ENCODE measurements around the gene RAP1GAP.

Gene RAP1GAP

GRCh38 chr1:21648791-21649190, 20.4 kb downstream of the RAP1GAP start:
- Histone ChIP-seq H2AFZ (ENCODE audit: low read length) (no peak overlapping the region), H3K9me2 (replicated peaks; ENCODE audit: insufficient read depth, low read length) (no peaks in the 10 kb centered on the region), H3K4me1 (ENCODE audit: low read length) (no peaks in the 10 kb centered on the region), H4K20me1 (ENCODE audit: insufficient read depth, low read length) (no peaks in the 10 kb centered on the region), H3K4me3 (ENCODE audit: low read length) (no peak overlapping the region), H3K27ac (ENCODE audit: low read length) (no peak overlapping the region), H3K79me2 (ENCODE audit: low read length) (no peaks in the 10 kb centered on the region), H3K4me2 (ENCODE audit: low read depth, low read length) (no peak overlapping the region), H3K9ac (ENCODE audit: low read length) (no peak overlapping the region), H3F3A (ENCODE audit: insufficient read depth, low read length) (no peaks in the 10 kb centered on the region), H3K36me3 (replicated peaks; ENCODE audit: insufficient read depth, low read length) (no peaks in the 10 kb centered on the region), H3K27me3 (replicated peaks; ENCODE audit: insufficient read depth, low read length) (peaks cover 44% of the 10 kb centered on the region), H3K9me3 (replicated peaks; ENCODE audit: insufficient read depth, low read length) (no peaks in the 10 kb centered on the region)
- TF ChIP-seq CTCF (IDR thresholded peaks at IDR 0.05; ENCODE audit: low read length) = no peak
- TF ChIP-seq EZH2 (optimal IDR thresholded peaks at IDR 0.05; ENCODE audit: low read depth, low read length) = no peak
- DNase-seq = no peak

- no peak for DNase-seq
- Histone ChIP-seq H3F3A (ENCODE audit: insufficient read depth, low read length) (no peaks in the 10 kb centered on the region), H3K36me3 (replicated peaks; ENCODE audit: insufficient read depth, low read length) (no peaks in the 10 kb centered on the region), H3K27me3 (replicated peaks; ENCODE audit: insufficient read depth, low read length) (peaks cover 47% of the 10 kb centered on the region), H3K9ac (ENCODE audit: low read length) (no peak overlapping the region), H3K27ac (ENCODE audit: low read length) (no peak overlapping the region), H3K4me1 (ENCODE audit: low read length) (no peaks in the 10 kb centered on the region), H3K9me2 (replicated peaks; ENCODE audit: insufficient read depth, low read length) (no peaks in the 10 kb centered on the region), H3K4me3 (ENCODE audit: low read length) (no peak overlapping the region), H3K9me3 (replicated peaks; ENCODE audit: insufficient read depth, low read length) (no peaks in the 10 kb centered on the region), H3K4me2 (ENCODE audit: low read depth, low read length) (0 out of 2 replicates have a peak overlapping the region, but pooled peaks have one; percentile 26), H2AFZ (ENCODE audit: low read length) (no peak overlapping the region), H3K79me2 (ENCODE audit: low read length) (no peaks in the 10 kb centered on the region), H4K20me1 (ENCODE audit: insufficient read depth, low read length) (no peaks in the 10 kb centered on the region)
- TF ChIP-seq EZH2phosphoT487 (IDR thresholded peaks at IDR 0.05; ENCODE audit: low read length) = no peak
Measured at GRCh38 chr1:21648352-21648730, 20.8 kb downstream of the RAP1GAP start.

GRCh38 chr1:21647431-21648351, 21.5 kb downstream of the RAP1GAP start:
- Histone ChIP-seq H2AFZ (ENCODE audit: low read length) (no peak overlapping the region), H3K79me2 (ENCODE audit: low read length) (no peaks in the 10 kb centered on the region), H3K27ac (ENCODE audit: low read length) (no peak overlapping the region), H3K27me3 (replicated peaks; ENCODE audit: insufficient read depth, low read length) (peaks cover 41% of the 10 kb centered on the region), H3K4me3 (ENCODE audit: low read length) (no peak overlapping the region), H3K4me2 (ENCODE audit: low read depth, low read length) (0 out of 2 replicates have a peak overlapping the region, but pooled peaks have one; percentile 26), H3F3A (ENCODE audit: insufficient read depth, low read length) (no peaks in the 10 kb centered on the region), H4K20me1 (ENCODE audit: insufficient read depth, low read length) (no peaks in the 10 kb centered on the region), H3K36me3 (replicated peaks; ENCODE audit: insufficient read depth, low read length) (no peaks in the 10 kb centered on the region), H3K9ac (ENCODE audit: low read length) (no peak overlapping the region), H3K9me3 (replicated peaks; ENCODE audit: insufficient read depth, low read length) (no peaks in the 10 kb centered on the region), H3K4me1 (ENCODE audit: low read length) (no peaks in the 10 kb centered on the region), H3K9me2 (replicated peaks; ENCODE audit: insufficient read depth, low read length) (no peaks in the 10 kb centered on the region)
- no peak for TF ChIP-seq EZH2phosphoT487 (IDR thresholded peaks at IDR 0.05; ENCODE audit: low read length)
- no peak for TF ChIP-seq CTCF (IDR thresholded peaks at IDR 0.05; ENCODE audit: low read length)
- TF ChIP-seq EZH2 (optimal IDR thresholded peaks at IDR 0.05; ENCODE audit: low read depth, low read length) = no peak
- DNase-seq = peak; percentile 57

GRCh38 chr1:21645550-21645949, 23.6 kb downstream of the RAP1GAP start:
- Histone ChIP-seq H2AFZ (ENCODE audit: low read length) (no peak overlapping the region), H3K27me3 (replicated peaks; ENCODE audit: insufficient read depth, low read length) (peaks cover 42% of the 10 kb centered on the region), H3F3A (ENCODE audit: insufficient read depth, low read length) (no peaks in the 10 kb centered on the region), H3K9me2 (replicated peaks; ENCODE audit: insufficient read depth, low read length) (no peaks in the 10 kb centered on the region), H3K9me3 (replicated peaks; ENCODE audit: insufficient read depth, low read length) (no peaks in the 10 kb centered on the region), H3K79me2 (ENCODE audit: low read length) (no peaks in the 10 kb centered on the region), H4K20me1 (ENCODE audit: insufficient read depth, low read length) (no peaks in the 10 kb centered on the region), H3K4me1 (ENCODE audit: low read length) (no peaks in the 10 kb centered on the region), H3K27ac (ENCODE audit: low read length) (no peak overlapping the region), H3K4me3 (ENCODE audit: low read length) (no peak overlapping the region), H3K36me3 (replicated peaks; ENCODE audit: insufficient read depth, low read length) (no peaks in the 10 kb centered on the region), H3K4me2 (ENCODE audit: low read depth, low read length) (no peak overlapping the region), H3K9ac (ENCODE audit: low read length) (no peak overlapping the region)
- DNase-seq = no peak
- TF ChIP-seq EZH2 (optimal IDR thresholded peaks at IDR 0.05; ENCODE audit: low read depth, low read length) (no peak), CTCF (IDR thresholded peaks at IDR 0.05; ENCODE audit: low read length) (no peak), EZH2phosphoT487 (IDR thresholded peaks at IDR 0.05; ENCODE audit: low read length) (no peak)

All from MM.1S (cell line).